Right lobe of liver (tissue), 6 donors: Measurements from ENCODE around the gene LENG9. TPM values are rescaled to one million over a fixed set of nuclear protein-coding genes. Genes with fewer than 3 reads are reported as not detected.
A peak's percentile ranks its signal among the peaks of the same experiment; 100 is the strongest.
"Not testable (repeated sequence)": the region's sequence is repeated elsewhere in the genome, so short reads cannot be mapped to it uniquely, and the experiment has no call there.

Experiments
- ATAC-seq, 4 donors: fragments of 200-7000 bp; cut with Tn5 transposase; one replicate each; pipeline ENCODE4 v1.9.1; 2020; ENCODE audit warnings: mild to moderate bottlenecking in 4 of 4, moderate library complexity in 4 of 4
- DNase-seq, 3 donors: peaks; one replicate each; pipeline ENCODE4 v3.0.0-alpha.2; 2020
- H3K27ac ChIP-seq, 3 donors: fragments of 200-600 bp; one replicate each; pipeline ENCODE4 v1.8.0; 2022
- H3K27me3 ChIP-seq, 2 donors: fragments of 200-600 bp; one replicate each; pipeline ENCODE4 v1.8.0; 2022
- H3K36me3 ChIP-seq, 4 donors: fragments of 200-600 bp; sonication (generic) in 1 of 4; one replicate each; pipeline versions ENCODE4 v1.5.1 to v1.8.0; 2017 to 2022; ENCODE audit warnings: control low read depth in 1 of 4
- H3K4me1 ChIP-seq, 4 donors: fragments of 200-600 bp; sonication (generic) in 1 of 4; one replicate each; pipeline versions ENCODE4 v1.5.1 to v1.8.0; 2017 to 2022; ENCODE audit warnings: control low read depth in 1 of 4
- H3K4me3 ChIP-seq, 3 donors: fragments of 200-600 bp; one replicate each; pipeline ENCODE4 v1.8.0; 2022
- H3K9me3 ChIP-seq, 4 donors: fragments of 200-600 bp; sonication (generic) in 1 of 4; one replicate each; pipeline versions ENCODE4 v1.5.1 to v1.8.0; 2017 to 2022; ENCODE audit warnings: control low read depth in 1 of 4
- CTCF ChIP-seq, 4 donors: fragments of 200-600 bp in 3 of 4; fragments of 450-650 bp in 1 of 4; IDR thresholded peaks; one replicate each; pipeline versions ENCODE4 v1.5.1 to v1.8.0; 2016 to 2022; ENCODE audit warnings: antibody characterized with exemption in 4 of 4, mild to moderate bottlenecking in 2 of 4
- POLR2A ChIP-seq: fragments of 450-650 bp; IDR thresholded peaks from one replicate; pipeline ENCODE4 v1.6.1; 2017; ENCODE audit warnings: antibody characterized with exemption, mild to moderate bottlenecking
- WGBS: methylation state at CpG from one replicate; pipeline ENCODE4 v1.1.6; 2018; ENCODE audit warnings: low coverage, low lambda C conversion rate; ENCODE audit not compliant: insufficient coverage; ENCODE audit errors: missing lambda C conversion rate; 5-methylcytosine and 5-hydroxymethylcytosine counted together
- intact Hi-C, 2 donors: fragments of 100-400 bp; cut with DNase I; formaldehyde crosslinking; loops; one replicate each; pipeline versions ENCODE4 v1.11.2 to v1.14.1; 2022
- long read RNA-seq: library from polyadenylated mRNA; unstranded; transcript quantifications from one replicate; pipeline ENCODE4 v2.0.0, GENCODE V29; 2019
- total RNA-seq, 6 experiments: library from RNA; depleted of rRNA in 2 of 6; stranded (reverse); fragments of >200 nt in 2 of 6; fragmentation: NEBNext Ultra II Directional in 3 of 6; extraction: Animal tissue kit (Norgen Biotek cat#: 25700) in 3 of 6; gene quantifications; one replicate each; pipeline versions ENCODE4 v1.1.0 to v1.2.4, GENCODE V29; 2016 to 2023
- donor health status: DM: no; HTN: yes; CAD: no.
- donor health status: DM: no; HTN: no; CAD: no.
- donor health status: DM: no; HTN: no; CAD: no.
- donor health status: DM: no; HTN: yes; CAD: no.
- donor health status: DM: no; HTN: yes; CAD: no.

The LENG9 gene
- total RNA-seq = 1 to 10 TPM; 1.5 to 5.7 (median 3.3) TPM
- long read RNA-seq = 0 reads

- 0% methylated on average over 6 of the region's 41 CpGs for WGBS
Observed at GRCh38 chr19:54463531-54464043, at the start of gene LENG9. TSS of gene LENG9 (minus strand) at chr19:54463778. CDS start at chr19:54463526, 252 bp downstream.

GRCh38 chr19:54509200-54509940, 45.8 kb upstream of the LENG9 start:
- intact Hi-C loops, H3K4me1 ChIP-seq, H3K9me3 ChIP-seq, H3K27me3 ChIP-seq, H3K4me3 ChIP-seq, H3K36me3 ChIP-seq, DNase-seq, H3K27ac ChIP-seq: not testable (repeated sequence)
- ATAC-seq = peak in 3 of 4 donors; percentile 6 to 53 (median 37)
- WGBS = 43% methylated on average over 1 of the region's 21 CpGs

More at GRCh38 chr19:54463531-54464043, at the start of gene LENG9:
- ATAC-seq (peak; percentile 70 to 77 (median 74)), DNase-seq (peak; percentile 98 to 99 (median 99))
- peak within 1 kb of the TSS; percentile 83 to 95 (median 91) for H3K27ac ChIP-seq
- no peaks in the 10 kb centered on the region for H3K27me3 ChIP-seq
- TF ChIP-seq CTCF (IDR thresholded peaks at IDR 0.05) (no peak), POLR2A (peak; percentile 96)
- H3K4me1 ChIP-seq = peaks cover 0 to 12% (median 5%) of the 10 kb centered on the region in 4 donors
- no peaks in the 10 kb centered on the region for H3K9me3 ChIP-seq
- peak within 1 kb of the TSS; percentile 42 to 72 (median 66) for H3K4me3 ChIP-seq
- peaks cover 8 to 35% (median 16%) of the 10 kb centered on the region in 4 donors for H3K36me3 ChIP-seq
- intact Hi-C loops = no loop called here

GRCh38 chr19:54508487-54508886, 44.9 kb upstream of the LENG9 start:
- intact Hi-C loops, H3K9me3 ChIP-seq, H3K27me3 ChIP-seq, DNase-seq, H3K4me3 ChIP-seq, H3K4me1 ChIP-seq, H3K36me3 ChIP-seq, H3K27ac ChIP-seq: not testable (repeated sequence)
- WGBS = 80% methylated on average over 1 of the region's 3 CpGs
- ATAC-seq = peak in 1 of 4 donors; percentile 32

- TF ChIP-seq CTCF (IDR thresholded peaks at IDR 0.05) (no peak), POLR2A (no peak)
- Histone ChIP-seq H3K36me3 (no peaks in the 10 kb centered on the region), H3K4me1 (no peaks in the 10 kb centered on the region), H3K27me3 (no peaks in the 10 kb centered on the region), H3K27ac (no peak overlapping the region), H3K9me3 (no peaks in the 10 kb centered on the region), H3K4me3 (no peak overlapping the region)
- 49% methylated on average over 6 of the region's 12 CpGs for WGBS
- intact Hi-C loops = no loop called here
- no peak for ATAC-seq
- DNase-seq = no peak
Observed at GRCh38 chr19:54507824-54508223, 44.2 kb upstream of the LENG9 start.

GRCh38 chr19:54507038-54507717, 43.6 kb upstream of the LENG9 start:
- H3K4me3 ChIP-seq, intact Hi-C loops, DNase-seq, H3K27ac ChIP-seq, H3K9me3 ChIP-seq, H3K36me3 ChIP-seq, H3K27me3 ChIP-seq, H3K4me1 ChIP-seq: not testable (repeated sequence)
- peak in 1 of 4 donors; percentile 33 for ATAC-seq
- 30% methylated on average over 3 of the region's 15 CpGs for WGBS

GRCh38 chr19:54506079-54506478, 42.5 kb upstream of the LENG9 start:
- H3K9me3 ChIP-seq = no peaks in the 10 kb centered on the region
- H3K27me3 ChIP-seq = no peaks in the 10 kb centered on the region
- ATAC-seq (no peak), DNase-seq (no peak)
- no peak overlapping the region for H3K4me3 ChIP-seq
- TF ChIP-seq CTCF (IDR thresholded peaks at IDR 0.05) (no peak), POLR2A (no peak)
- no peaks in the 10 kb centered on the region for H3K36me3 ChIP-seq
- intact Hi-C loops = no loop called here
- 49% methylated on average over 10 of the region's 10 CpGs for WGBS
- no peaks in the 10 kb centered on the region for H3K4me1 ChIP-seq
- H3K27ac ChIP-seq = no peak overlapping the region

- H3K27ac ChIP-seq, H3K36me3 ChIP-seq, H3K9me3 ChIP-seq, intact Hi-C loops, DNase-seq, ATAC-seq, H3K4me3 ChIP-seq, H3K27me3 ChIP-seq, H3K4me1 ChIP-seq: not testable (repeated sequence)
- WGBS = 70% methylated on average over 4 of the region's 4 CpGs
Observed at GRCh38 chr19:54505542-54505941, 42.0 kb upstream of the LENG9 start.
